AG09319 (cell line): Measurements from ENCODE around the gene ACP4.

Experiments used
- DNase-seq: peaks from one replicate; pipeline ENCODE4 v3.0.0-alpha.2; 2010; ENCODE audit warnings: low read depth; ENCODE audit errors: extremely low read depth
- TF ChIP-seq, protein P1 (sequence below): IDR thresholded peaks from 2 replicates; pipeline ENCODE4 v1.5.1; 2011; ENCODE audit warnings: low read depth, mild to moderate bottlenecking, inconsistent platforms, low read length, moderate library complexity

Gene ACP4

DNA sequence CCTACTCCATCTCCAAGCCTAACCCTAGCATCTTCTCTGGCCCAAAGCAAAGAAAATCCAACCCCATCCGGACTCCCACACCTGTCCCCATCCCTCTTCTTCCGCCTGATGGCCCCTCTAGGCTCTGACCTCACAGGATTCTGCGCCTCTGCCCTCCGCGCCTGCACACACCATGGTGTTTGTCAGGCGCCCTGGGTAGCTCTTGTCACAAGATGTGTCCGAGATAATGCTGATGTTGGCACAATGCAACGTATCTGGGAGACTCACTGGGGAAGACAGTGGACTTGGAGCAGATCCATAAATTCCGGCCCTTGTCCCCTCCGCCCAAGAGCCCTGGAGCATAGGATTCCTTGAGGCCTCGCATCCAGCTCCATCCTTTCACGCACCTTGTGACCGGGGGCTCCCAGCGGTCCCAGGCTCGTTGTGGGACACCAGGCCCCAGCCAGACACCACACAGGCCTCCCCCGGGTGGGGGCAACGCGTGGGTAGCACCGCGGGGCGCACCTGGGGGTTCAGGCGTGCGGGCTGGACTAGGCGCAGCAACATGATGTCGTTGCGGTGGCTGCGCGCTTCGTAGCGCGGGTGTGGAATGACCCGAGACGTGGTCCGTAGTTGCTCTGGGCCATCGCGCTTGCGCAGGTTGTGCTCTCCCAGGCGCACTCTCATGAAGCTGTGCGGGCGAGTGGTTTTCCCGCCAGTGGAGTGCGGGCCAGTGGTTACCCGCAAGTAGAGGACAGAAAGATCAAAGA, 36.5 kb downstream of the ACP4 start:
- no peak for DNase-seq
- TF ChIP-seq, protein P1, sequence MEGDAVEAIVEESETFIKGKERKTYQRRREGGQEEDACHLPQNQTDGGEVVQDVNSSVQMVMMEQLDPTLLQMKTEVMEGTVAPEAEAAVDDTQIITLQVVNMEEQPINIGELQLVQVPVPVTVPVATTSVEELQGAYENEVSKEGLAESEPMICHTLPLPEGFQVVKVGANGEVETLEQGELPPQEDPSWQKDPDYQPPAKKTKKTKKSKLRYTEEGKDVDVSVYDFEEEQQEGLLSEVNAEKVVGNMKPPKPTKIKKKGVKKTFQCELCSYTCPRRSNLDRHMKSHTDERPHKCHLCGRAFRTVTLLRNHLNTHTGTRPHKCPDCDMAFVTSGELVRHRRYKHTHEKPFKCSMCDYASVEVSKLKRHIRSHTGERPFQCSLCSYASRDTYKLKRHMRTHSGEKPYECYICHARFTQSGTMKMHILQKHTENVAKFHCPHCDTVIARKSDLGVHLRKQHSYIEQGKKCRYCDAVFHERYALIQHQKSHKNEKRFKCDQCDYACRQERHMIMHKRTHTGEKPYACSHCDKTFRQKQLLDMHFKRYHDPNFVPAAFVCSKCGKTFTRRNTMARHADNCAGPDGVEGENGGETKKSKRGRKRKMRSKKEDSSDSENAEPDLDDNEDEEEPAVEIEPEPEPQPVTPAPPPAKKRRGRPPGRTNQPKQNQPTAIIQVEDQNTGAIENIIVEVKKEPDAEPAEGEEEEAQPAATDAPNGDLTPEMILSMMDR, result no peak

DNA sequence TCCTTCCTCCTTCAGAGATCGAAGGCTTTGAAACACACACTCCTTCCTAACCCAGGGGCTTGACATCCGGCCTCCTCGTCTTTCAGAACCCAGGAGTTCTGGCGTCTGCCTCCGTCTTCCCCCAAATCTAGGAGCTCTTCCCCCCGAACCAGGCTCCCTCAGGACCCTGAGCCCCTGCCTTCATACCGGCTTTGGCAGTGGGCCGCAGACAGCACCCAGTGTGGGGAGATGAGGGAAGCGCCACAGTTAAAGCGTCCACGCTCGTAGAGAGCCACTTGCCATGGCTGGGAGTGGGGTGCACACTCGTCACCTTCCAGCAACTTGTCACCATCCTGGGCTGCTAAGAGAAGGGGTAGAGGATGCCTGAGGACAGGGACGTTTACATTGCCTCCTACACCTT, 37.3 kb downstream of the ACP4 start:
- TF ChIP-seq, protein P1, result no peak
- DNase-seq, result no peak

DNA sequence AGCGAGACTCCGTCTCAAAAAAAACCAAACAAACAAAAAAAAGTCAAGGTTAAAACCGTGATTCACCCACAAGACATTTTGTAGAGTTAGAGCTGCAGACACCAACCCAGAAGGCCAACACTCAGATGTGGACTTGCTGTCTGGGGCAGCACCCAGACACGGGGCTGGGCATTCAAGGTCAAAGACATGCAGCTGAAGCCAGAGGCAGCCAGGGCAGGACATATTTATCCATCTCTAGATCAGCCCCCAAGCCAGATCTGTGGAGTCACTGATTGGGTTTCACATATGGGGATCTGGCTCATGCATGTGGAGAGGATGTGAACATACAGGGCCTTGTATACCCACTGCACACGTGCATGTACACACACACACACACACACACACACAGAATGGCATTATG, 39.6 kb downstream of the ACP4 start:
- TF ChIP-seq, protein P1, result no peak

DNA sequence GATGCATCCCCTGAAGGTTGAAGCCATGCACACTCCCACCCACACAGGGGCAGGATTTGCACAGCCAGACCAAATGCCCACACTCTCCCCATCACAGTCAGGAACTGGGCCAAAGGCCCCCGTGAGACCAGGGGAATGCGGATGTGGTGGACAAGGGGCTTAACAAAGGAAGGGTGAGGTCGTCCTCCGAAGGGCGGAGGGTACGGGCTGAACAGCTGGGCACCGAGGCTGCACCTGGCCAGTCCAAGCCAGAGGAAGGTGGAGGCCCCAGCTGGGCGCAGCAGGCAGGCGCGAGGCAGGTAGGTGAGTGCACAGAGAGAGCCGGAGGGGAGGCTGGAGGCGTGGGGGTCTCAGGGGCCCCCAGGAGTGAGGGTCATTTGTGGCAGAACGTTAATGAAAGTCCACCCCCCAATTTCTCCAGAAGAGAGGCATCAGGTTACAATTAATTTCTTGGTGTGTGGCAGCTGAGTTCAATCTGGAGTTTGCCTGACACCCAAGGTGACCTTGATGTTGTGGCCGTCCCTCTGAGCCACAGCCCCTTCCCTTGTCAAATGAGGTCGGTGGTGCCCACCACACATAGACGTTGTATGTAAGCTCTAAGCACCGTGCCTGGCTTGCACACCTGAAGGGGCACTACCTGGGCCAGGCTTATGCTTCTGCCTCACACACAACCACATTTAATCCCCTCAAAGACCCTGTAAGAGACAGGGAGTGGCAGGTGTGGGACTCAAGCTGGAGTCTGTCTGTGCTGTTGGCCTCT, 40.2 kb downstream of the ACP4 start:
- DNase-seq, result no peak
- TF ChIP-seq, protein P1, result no peak

More for the DNA sequence above, 39.6 kb downstream of the ACP4 start:
- no peak for DNase-seq

DNA sequence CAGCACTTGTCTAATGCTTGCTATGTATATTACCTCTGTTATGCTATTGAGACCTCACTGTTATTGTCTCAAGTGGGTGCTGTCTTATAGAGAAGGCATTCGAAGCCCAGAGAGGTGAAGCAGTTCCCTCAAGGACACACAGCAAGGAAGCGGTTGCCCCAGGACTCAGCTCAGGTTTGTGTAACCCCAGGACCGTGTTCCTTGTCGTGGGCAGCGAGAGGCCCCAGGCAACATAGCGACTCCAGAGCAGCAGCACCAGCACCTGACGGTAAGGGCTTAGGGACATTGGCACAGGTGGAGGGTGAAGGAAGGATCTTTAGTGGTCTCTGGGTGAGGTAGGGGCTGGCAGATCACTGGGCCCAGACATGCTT, 40.8 kb downstream of the ACP4 start:
- no peak for DNase-seq
- TF ChIP-seq, protein P1, result no peak

DNA sequence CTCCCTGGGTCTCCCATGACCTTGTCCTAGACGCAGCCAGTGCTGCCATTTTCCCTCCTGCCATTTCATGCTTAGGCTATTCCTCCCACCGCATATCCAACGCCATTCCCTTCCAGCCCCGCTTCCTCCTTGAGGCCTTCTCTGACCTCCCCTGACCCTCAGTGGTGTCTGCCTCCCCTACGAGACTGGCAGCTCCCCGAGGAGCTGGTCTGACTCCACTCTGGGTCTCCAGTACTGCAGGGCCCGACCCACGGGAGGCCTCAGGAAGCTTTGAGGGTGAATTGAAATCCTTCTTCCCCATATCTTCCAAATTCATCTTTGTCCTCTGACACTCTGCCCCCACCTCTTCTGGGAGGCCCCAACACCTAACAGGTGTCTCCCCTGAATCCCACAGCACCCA, 42.5 kb downstream of the ACP4 start:
- TF ChIP-seq, protein P1, result no peak

DNA sequence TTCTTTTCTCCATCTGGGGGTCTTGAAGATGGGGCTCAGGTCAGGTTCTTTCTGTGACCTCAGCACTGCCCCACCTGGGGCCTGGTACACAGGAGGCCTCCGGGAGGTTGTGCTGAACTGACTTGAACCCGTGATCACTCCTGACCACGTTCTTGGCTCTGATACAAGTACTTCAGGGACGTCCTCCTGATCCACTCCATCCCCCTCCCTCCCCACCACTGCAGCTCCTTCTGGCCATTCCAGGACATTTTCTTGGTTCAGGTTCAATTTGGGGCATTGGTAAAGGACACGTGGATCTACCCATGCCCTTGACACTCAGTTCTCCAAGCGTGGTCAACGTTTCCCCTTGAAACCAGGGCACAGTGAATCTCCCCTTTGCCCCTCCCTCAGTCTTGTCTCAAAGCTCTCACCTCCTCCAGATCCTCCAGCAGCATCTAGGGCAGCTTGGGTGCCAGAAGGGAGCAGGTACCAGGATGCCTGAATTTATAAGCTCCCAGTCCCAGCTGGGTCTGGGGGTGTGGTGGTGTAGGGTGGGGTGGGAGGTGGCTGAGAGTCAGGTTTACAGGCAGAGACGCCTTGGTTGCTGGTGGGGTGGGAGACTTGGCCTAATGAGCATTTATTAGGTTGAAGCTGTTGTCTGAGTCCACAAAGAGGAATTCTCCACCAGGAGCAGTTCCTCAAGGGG, 43.0 kb downstream of the ACP4 start, which contains the start of gene KLK15:
Gene KLK15 (minus strand): TSS at position 458 of the 685 bp plus-strand sequence. CDS start 2,082 bp downstream, outside the sequence.
- no peak for DNase-seq
- TF ChIP-seq, protein P1, result no peak

More for the DNA sequence above, 42.5 kb downstream of the ACP4 start:
- no peak for DNase-seq
